Nephron progenitor cell (in vitro differentiated cells): Measurements from ENCODE around the gene CCDC179.

Source experiments
- DNase-seq: peaks from one replicate; pipeline ENCODE4 v3.0.0; 2021
- H3K27ac Mint-ChIP-seq: 2 replicates; pipeline ENCODE4 v1.8.0; 2021; ENCODE audit warnings: mild to moderate bottlenecking, moderate library complexity, mixed read lengths
- H3K27me3 Mint-ChIP-seq: 2 replicates; pipeline ENCODE4 v1.8.0; 2021; ENCODE audit warnings: mild to moderate bottlenecking, low read depth, mixed read lengths; ENCODE audit not compliant: poor library complexity
- H3K36me3 Mint-ChIP-seq: 2 replicates; pipeline ENCODE4 v1.8.0; 2021; ENCODE audit warnings: low read depth, mixed read lengths
- H3K4me1 Mint-ChIP-seq: 2 replicates; pipeline ENCODE4 v1.8.0; 2021; ENCODE audit warnings: mixed read lengths
- H3K4me3 Mint-ChIP-seq: 2 replicates; pipeline ENCODE4 v1.8.0; 2021; ENCODE audit warnings: mild to moderate bottlenecking, moderate library complexity, mixed read lengths
- H3K9me3 Mint-ChIP-seq: 2 replicates; pipeline ENCODE4 v1.8.0; 2021; ENCODE audit warnings: mild to moderate bottlenecking, moderate library complexity, mixed read lengths
- CTCF ChIP-seq: fragments of 200-600 bp; sonication (generic); IDR thresholded peaks from 2 replicates; pipeline ENCODE4 v1.5.0; 2021; ENCODE audit warnings: antibody characterized with exemption

Gene CCDC179

GRCh38 chr11:22829231-22830081 is 30.8 kb downstream of the CCDC179 start, which contains the start of gene SVIP:
Gene SVIP, minus strand, starts transcription at chr11:22829801. Its CDS starts 53 bp downstream, at chr11:22829748.
- Mint-ChIP-seq H3K4me3 (peak within 1 kb of the TSS; percentile 90), H3K4me1 (peaks cover 15% of the 10 kb centered on the region), H3K36me3 (no peaks in the 10 kb centered on the region), H3K27me3 (peaks cover 17% of the 10 kb centered on the region), H3K9me3 (no peaks in the 10 kb centered on the region), H3K27ac (no peak within 1 kb of the TSS)
- peak; percentile 95 for DNase-seq
- TF ChIP-seq CTCF: peak; percentile 56

- TF ChIP-seq CTCF: no peak
- Mint-ChIP-seq H3K4me3 (peak overlapping the region; percentile 90), H3K27ac (no peak overlapping the region), H3K4me1 (peaks cover 15% of the 10 kb centered on the region), H3K36me3 (peaks cover 4% of the 10 kb centered on the region), H3K9me3 (no peaks in the 10 kb centered on the region), H3K27me3 (peaks cover 17% of the 10 kb centered on the region)
- DNase-seq: no peak
Observed at GRCh38 chr11:22828373-22828772, 31.9 kb downstream of the CCDC179 start.

GRCh38 chr11:22822203-22822602 is 38.1 kb downstream of the CCDC179 start:
- Mint-ChIP-seq H3K4me1 (no peaks in the 10 kb centered on the region), H3K27ac (no peak overlapping the region), H3K36me3 (peaks cover 4% of the 10 kb centered on the region), H3K4me3 (no peak overlapping the region), H3K27me3 (no peaks in the 10 kb centered on the region), H3K9me3 (no peaks in the 10 kb centered on the region)
- no peak for DNase-seq
- TF ChIP-seq CTCF: no peak

- Mint-ChIP-seq H3K4me3 (no peak overlapping the region), H3K27ac (no peak overlapping the region)
Observed at GRCh38 chr11:22809893-22810292, 50.4 kb downstream of the CCDC179 start.

GRCh38 chr11:22808571-22809197 is 51.6 kb downstream of the CCDC179 start:
- Mint-ChIP-seq H3K4me1 (peaks cover 15% of the 10 kb centered on the region), H3K27ac (no peak overlapping the region), H3K36me3 (peaks cover 20% of the 10 kb centered on the region), H3K9me3 (peaks cover 18% of the 10 kb centered on the region), H3K4me3 (no peak overlapping the region), H3K27me3 (no peaks in the 10 kb centered on the region)
- no peak for DNase-seq
- no peak for TF ChIP-seq CTCF

More at GRCh38 chr11:22809893-22810292, 50.4 kb downstream of the CCDC179 start:
- H3K4me1 Mint-ChIP-seq: peaks cover 15% of the 10 kb centered on the region
- no peaks in the 10 kb centered on the region for H3K27me3 Mint-ChIP-seq
- H3K36me3 Mint-ChIP-seq: peaks cover 23% of the 10 kb centered on the region
- no peak for DNase-seq
- H3K9me3 Mint-ChIP-seq: peaks cover 18% of the 10 kb centered on the region
- no peak for TF ChIP-seq CTCF
